Thoracic aorta (tissue), 2 donors: ENCODE measurements around the gene KNL1. TPM values are rescaled to one million over a fixed set of nuclear protein-coding genes. Genes with fewer than 3 reads are reported as not detected.

ENCODE experiments used
- ATAC-seq: fragments of 150-250 bp; one replicate; pipeline ENCODE4 v1.8.0; 2017; ENCODE audit warnings: low read depth; ENCODE audit not compliant: insufficient number of reproducible peaks, low FRiP score
- DNase-seq: peaks from one replicate; pipeline ENCODE4 v3.0.0-alpha.2; 2020; ENCODE audit warnings: low spot score
- H3K27ac ChIP-seq, 2 donors: fragments of 200-600 bp; sonication (generic); 1 replicate in 1 of 2; 2 replicates in 1 of 2; pipeline ENCODE4 v1.5.1; 2016; ENCODE audit warnings: mild to moderate bottlenecking in 2 of 2, moderate library complexity in 2 of 2
- H3K27me3 ChIP-seq: fragments of 200-600 bp; sonication (generic); replicated peaks from 2 replicates; pipeline ENCODE4 v1.6.0; 2016; ENCODE audit warnings: mild to moderate bottlenecking; ENCODE audit not compliant: insufficient read depth
- H3K36me3 ChIP-seq: fragments of 200-600 bp; sonication (generic); one replicate; pipeline ENCODE4 v1.5.1; 2016
- H3K4me1 ChIP-seq, 2 donors: fragments of 200-600 bp; sonication (generic); 1 replicate in 1 of 2; 2 replicates in 1 of 2; pipeline versions ENCODE4 v1.5.1 to v1.6.0; 2016; ENCODE audit warnings: low read depth in 2 of 2, mild to moderate bottlenecking in 1 of 2; ENCODE audit not compliant: control insufficient read depth in 1 of 2
- H3K4me3 ChIP-seq: fragments of 200-600 bp; sonication (generic); 2 replicates; pipeline ENCODE4 v1.5.1; 2016; ENCODE audit warnings: mild to moderate bottlenecking
- H3K9me3 ChIP-seq: fragments of 200-600 bp; sonication (generic); 2 replicates; pipeline ENCODE4 v1.5.1; 2016
- total RNA-seq, 2 donors: library from RNA; depleted of rRNA; stranded (reverse); fragments of >200 nt; gene quantifications; one replicate each; pipeline versions ENCODE4 v1.1.0 to v1.2.3, GENCODE V29; 2016
- TF ChIP-seq, protein P1 (sequence below): fragments of 200-600 bp; sonication (generic); IDR thresholded peaks from one replicate; pipeline ENCODE4 v1.5.1; 2019; ENCODE audit warnings: antibody characterized with exemption

Gene KNL1
- total RNA-seq, 2 donors from 2014 or later: 0.27 to 11.4 TPM

DNA sequence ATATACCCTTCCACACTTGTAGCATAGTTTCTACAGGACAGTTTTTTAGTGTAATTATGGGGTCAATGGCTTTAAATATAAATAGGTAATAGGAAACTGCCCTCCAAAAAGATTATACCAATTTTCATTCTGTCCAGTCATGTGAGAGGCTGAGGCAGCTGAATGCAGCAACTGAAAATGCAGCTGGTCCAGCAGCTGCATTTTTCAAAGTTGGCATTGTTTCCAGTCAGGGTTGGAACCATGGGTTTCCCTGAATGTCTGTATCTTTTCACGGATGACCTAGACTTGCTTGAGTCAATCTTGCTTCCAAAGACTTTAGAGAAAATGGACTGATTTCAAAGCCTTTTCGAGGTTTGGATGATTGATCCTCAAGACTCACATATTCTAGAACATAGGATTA, 9.9 kb upstream of the KNL1 start:
- Histone ChIP-seq H3K27me3 (no peaks in the 10 kb centered on the region), H3K27ac (no peak overlapping the region), H3K4me3 (no peak overlapping the region), H3K9me3 (no peaks in the 10 kb centered on the region), H3K4me1 (no peaks in the 10 kb centered on the region), H3K36me3 (no peaks in the 10 kb centered on the region)
- DNase-seq: no peak
- no peak for ATAC-seq
- TF ChIP-seq, protein P1, sequence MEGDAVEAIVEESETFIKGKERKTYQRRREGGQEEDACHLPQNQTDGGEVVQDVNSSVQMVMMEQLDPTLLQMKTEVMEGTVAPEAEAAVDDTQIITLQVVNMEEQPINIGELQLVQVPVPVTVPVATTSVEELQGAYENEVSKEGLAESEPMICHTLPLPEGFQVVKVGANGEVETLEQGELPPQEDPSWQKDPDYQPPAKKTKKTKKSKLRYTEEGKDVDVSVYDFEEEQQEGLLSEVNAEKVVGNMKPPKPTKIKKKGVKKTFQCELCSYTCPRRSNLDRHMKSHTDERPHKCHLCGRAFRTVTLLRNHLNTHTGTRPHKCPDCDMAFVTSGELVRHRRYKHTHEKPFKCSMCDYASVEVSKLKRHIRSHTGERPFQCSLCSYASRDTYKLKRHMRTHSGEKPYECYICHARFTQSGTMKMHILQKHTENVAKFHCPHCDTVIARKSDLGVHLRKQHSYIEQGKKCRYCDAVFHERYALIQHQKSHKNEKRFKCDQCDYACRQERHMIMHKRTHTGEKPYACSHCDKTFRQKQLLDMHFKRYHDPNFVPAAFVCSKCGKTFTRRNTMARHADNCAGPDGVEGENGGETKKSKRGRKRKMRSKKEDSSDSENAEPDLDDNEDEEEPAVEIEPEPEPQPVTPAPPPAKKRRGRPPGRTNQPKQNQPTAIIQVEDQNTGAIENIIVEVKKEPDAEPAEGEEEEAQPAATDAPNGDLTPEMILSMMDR: no peak

DNA sequence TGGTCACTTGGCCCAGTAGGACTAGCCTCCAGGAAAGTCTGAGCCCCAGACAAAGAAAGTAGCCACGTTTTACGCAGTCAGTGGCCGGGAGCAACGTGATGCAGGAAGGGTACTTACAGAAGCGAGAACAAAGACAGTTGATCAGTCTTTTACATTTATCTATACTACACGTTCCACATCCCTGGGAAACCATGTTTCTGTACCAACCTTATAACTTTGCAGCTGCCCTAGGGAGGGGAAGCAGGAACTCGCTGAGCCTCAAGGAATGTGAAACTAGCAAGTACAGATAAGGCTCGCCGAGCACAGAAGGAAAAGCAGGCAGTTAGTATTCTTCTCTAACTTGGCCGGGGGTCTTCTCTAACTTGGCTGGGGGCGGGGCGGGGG, 3.4 kb upstream of the KNL1 start:
- no peaks in the 10 kb centered on the region for H3K36me3 ChIP-seq

DNA sequence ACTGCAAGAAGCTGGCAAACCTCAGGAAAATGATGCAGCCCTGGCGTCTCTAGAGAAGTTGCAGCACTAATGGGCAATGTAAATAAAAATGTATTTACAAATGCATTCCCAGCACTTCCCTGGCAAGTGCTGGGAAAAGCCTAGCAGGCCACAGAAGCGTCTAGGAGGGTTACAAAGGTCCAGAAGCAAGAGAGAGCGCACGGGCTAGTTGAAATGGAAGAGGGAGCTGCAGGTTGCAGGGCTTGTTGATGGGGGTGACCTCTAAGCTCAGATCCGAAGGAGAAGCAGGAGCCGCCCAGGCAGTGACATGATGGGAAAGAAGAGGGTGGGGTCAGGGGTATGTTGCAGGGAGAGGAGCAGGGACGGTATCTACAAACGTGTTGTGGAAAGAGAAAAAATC, 2.7 kb upstream of the KNL1 start:
- H3K9me3 ChIP-seq: no peaks in the 10 kb centered on the region
- H3K36me3 ChIP-seq: no peaks in the 10 kb centered on the region
- ATAC-seq (no peak), DNase-seq (no peak)
- H3K27ac ChIP-seq: no peak overlapping the region
- no peak overlapping the region for H3K4me3 ChIP-seq
- H3K27me3 ChIP-seq: no peaks in the 10 kb centered on the region
- TF ChIP-seq, protein P1: no peak
- H3K4me1 ChIP-seq: peaks cover 3 to 18% of the 10 kb centered on the region in 2 donors

More for the DNA sequence above, 3.4 kb upstream of the KNL1 start:
- TF ChIP-seq, protein P1: no peak
- no peak for DNase-seq
- H3K27me3 ChIP-seq: no peaks in the 10 kb centered on the region
- H3K27ac ChIP-seq: no peak overlapping the region
- H3K4me3 ChIP-seq: peak overlapping the region; percentile 70
- no peaks in the 10 kb centered on the region for H3K9me3 ChIP-seq
- ATAC-seq: no peak
- peaks cover 3 to 18% of the 10 kb centered on the region in 2 donors for H3K4me1 ChIP-seq

DNA sequence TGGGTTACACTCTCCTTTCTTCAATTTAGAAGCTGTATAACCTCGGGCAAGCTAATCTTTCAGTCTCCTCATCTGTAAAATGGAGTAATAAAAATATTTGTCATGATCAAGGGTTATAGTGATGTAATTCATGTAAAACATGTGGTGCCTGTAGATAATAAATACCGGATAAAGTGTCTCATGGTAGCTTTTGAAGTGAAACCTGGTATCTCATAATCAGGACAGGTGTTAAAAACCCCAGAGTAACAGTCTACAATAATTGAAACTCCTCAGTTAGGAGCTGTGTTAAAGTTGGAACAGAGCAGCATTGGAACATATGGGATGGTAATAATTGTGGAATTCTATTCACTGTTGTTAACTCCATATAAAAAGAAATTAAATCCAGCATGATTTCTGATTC, 884 bp upstream of the KNL1 start:
- H3K27ac ChIP-seq: no peak overlapping the region
- H3K36me3 ChIP-seq: no peaks in the 10 kb centered on the region
- ATAC-seq: no peak
- H3K9me3 ChIP-seq: no peaks in the 10 kb centered on the region
- peaks cover 3 to 18% of the 10 kb centered on the region in 2 donors for H3K4me1 ChIP-seq
- TF ChIP-seq, protein P1: no peak
- no peaks in the 10 kb centered on the region for H3K27me3 ChIP-seq
- no peak overlapping the region for H3K4me3 ChIP-seq
- no peak for DNase-seq

DNA sequence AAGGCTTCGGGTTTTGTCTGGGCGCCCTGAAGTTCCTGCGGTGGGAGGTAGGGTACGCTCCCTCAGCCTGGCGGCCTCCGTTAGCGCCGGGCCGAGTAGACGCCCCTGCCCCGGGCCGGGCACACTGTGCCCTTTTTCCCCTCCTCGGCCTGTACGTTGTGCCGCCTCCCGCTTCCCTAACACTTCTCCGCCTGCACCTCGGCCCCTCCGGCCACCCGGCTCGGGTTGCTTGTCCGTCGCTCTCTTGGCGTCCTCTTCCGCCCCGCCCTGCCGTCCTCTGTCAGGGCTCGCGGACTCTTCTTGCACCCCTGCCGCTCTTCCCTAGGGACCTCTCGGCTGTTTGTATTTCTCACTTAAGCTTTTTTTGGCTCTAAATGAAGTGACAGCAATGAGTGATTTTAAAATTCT, 384 bp downstream of the KNL1 start:
- no peaks in the 10 kb centered on the region for H3K9me3 ChIP-seq
- peak overlapping the region in 1 of 2 donors; percentile 92 for H3K27ac ChIP-seq
- no peak for DNase-seq
- H3K4me3 ChIP-seq: peak overlapping the region; percentile 75
- H3K4me1 ChIP-seq: peaks cover 3 to 16% of the 10 kb centered on the region in 2 donors
- no peak for ATAC-seq
- no peaks in the 10 kb centered on the region for H3K36me3 ChIP-seq
- no peaks in the 10 kb centered on the region for H3K27me3 ChIP-seq
- TF ChIP-seq, protein P1: no peak
